COLO829 (cell line): Measurements from ENCODE around the gene TTC33.
"Not testable (repeated sequence)": the region's sequence is repeated elsewhere in the genome, so short reads cannot be mapped to it uniquely, and the experiment has no call there.

Source experiments
- DNase-seq: peaks from one replicate; pipeline ENCODE4 v3.0.0; 2012; ENCODE audit warnings: low spot score

TTC33 gene

DNA sequence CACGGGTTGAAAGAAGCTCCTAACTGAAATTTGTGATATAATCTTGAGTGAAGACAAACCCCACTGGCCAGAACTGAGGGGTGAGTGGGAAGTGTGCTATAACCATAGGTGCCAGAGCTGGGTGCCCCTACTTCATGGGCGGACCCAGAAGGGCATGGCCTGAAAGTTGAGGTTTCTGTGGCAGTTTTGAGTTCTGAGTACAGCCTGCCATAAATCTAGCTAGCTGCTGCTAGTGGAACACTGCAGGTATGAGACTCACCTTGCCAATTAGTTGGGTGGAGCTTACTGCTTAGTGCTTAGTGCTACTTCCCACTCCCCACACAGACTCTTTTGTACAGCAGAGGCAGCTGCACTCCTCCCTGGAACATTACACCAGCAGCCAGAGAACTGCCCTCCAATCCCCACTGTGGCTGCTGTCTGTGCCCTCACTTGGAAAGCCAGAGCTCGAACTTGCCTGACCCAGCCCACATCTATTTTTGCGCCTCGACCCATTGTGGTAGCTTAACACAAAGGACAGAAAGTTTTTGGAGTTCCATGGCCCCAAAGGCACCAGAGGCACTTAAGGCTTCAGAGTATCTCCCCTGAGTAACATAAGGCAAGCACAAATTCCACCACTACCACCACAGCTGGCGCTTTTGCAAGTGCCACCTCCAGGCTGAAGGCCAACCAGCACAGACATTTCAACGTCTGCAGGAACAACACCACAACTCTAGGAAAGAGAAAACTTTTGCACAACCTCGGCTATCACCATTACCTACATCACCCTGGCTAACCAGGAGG lies 103.1 kb downstream of the TTC33 start:
- no peak for DNase-seq

DNA sequence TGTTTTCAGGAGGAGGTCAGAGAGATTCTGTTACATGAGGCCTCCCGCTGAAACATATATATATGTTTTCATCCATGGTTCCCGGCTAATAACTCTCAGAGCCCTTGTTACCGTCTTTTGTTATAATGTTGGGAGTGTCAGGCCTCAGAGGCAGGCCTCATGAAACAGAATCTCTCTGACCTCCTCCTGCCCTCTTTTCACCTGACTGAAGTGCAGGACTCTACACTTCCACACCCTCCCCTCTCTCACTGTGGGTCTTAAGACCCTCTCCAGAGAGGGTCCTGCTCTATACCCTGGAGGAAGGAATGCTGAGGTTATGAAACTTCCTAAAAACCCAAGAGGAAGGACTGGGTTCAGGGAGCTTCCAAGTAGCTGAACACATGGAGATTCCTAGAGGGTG lies 104.6 kb downstream of the TTC33 start:
- no peak for DNase-seq

DNA sequence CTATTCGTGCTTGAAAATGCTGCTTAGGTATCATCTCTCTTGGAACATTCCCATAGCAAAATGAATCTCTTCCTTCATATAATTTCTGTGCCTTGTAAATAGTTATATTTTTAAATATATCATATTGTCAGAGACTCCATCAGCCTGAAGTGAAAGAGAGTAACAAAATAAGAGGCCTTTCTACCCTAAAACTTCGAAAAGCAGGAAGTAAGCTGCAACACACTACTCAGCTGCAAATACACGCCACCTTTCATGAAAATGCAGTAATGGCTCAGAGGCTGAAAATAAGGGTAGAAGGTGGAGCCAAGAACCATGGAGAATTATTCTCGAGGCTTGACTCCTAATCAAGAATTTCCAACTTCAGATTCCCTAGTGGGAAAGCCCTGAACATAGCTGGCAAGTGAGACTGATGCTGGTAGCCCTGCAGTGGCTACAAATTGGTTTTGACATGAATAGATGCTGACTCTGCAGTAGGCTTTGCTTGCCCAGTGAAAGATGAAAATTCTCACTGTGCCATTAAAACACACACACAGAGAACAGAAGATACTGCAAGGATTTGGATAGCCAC lies 106.2 kb downstream of the TTC33 start:
- DNase-seq = no peak

DNA sequence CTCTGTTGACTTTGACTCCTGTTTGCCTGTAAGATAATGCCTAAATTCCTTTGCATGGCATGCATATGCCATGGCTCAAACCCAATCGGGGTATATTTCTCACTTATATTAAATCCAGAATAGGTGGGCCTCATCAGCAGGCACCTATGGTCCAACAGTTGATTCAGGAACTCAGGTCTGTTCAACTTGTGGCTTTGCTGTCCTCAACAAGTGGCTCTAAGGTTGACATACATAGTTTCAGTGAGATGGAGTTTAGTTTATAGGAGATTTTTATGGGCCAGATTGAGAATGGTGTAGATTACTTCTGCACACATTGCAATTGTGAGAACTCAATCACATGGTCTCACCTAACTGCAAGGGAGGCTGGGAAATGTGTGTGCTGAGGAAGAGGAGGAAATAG lies 107.6 kb downstream of the TTC33 start:
- DNase-seq = no peak

DNA sequence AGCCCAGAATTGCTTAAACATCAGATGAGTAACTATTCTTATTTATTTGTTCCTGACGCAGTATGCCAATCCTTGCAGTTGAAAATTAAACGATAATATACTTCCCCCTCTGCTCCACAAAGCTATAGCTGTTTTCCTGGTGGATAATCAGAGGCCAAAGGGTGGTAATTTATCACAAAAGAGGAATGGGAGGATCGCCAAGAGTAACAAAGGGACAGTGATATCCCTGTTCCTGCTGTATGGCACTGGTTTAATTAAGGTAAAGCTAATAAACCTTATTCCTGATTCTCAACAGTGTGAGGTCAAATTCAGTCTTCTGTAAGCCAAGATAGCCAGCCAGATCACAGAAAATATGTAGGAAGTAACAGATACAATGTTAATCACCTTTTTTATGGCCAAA lies 109.5 kb downstream of the TTC33 start:
- no peak for DNase-seq

DNA sequence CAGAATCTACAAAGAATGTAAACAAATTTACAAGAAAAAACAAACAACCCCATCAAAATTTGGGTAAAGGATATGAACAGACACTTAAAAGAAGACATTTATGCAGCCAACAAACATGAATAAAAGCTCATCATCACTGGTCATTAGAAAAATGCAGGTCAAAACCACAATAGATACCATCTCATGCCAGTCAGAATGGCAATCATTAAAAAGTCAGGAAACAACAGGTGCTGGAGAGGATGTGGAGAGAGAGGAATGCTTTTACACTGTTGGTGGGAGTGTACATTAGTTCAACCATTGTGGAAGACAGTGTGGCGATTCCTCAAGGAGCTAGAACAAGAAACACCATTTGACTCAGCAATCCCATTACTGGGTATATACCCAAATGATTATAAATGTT lies 116.2 kb downstream of the TTC33 start:
- not testable (repeated sequence) for DNase-seq

DNA sequence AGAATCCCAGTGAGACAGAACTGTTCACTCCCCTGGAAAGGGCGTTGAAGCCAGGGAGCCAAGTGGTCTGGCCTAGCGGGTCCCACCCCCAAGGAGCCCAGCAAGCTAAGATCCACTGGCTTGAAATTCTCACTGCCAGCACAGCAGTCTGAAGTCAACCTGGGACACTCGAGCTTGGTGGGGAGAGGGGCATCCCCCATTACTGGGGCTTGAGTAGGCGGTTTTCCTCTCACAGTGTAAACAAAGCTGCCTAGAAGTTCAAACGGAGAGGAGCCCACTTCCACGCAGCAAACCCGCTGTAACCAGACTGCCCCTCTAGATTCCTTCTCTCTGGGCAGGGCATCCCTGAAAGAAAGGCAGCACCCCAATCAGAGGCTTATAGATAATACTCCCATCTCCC lies 121.2 kb downstream of the TTC33 start:
- no peak for DNase-seq

DNA sequence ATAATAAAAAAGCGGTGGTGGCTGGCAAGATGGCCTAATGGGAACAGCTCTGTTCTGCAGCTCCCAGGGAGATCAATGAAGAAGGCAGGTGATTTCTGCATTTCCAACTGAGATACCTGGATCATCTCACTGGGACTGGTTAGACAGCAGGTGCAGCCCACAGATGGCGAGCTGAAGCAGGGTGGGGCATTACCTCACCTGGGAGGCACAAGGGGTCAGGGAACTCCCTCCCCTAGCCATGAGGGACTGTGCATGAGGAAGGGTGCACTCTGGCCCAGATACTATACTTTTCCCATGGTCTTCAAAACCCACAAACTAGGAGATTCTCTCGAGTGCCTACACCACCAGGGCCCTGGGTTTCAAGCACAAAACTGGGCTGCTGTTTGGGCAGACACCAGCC lies 121.6 kb downstream of the TTC33 start:
- DNase-seq = no peak

DNA sequence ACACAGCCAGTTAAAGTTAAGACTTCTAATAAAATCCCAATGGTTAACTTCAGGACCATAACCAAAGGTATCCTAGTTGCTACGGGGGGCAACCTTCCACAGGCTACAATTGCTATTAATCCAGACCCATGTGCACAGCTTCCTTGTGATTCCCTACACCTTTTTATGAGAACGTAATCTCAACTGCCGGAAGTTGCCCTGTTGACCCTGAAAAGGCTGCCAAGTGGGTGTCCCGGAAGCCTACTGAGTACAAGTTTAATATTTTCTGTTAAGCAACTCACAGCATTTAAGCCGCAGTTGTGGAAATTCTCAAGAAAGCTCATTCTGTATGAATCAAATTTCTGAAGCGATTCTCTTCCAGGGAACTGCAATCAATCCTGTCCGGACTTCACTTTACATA lies 124.5 kb downstream of the TTC33 start:
- DNase-seq = no peak

DNA sequence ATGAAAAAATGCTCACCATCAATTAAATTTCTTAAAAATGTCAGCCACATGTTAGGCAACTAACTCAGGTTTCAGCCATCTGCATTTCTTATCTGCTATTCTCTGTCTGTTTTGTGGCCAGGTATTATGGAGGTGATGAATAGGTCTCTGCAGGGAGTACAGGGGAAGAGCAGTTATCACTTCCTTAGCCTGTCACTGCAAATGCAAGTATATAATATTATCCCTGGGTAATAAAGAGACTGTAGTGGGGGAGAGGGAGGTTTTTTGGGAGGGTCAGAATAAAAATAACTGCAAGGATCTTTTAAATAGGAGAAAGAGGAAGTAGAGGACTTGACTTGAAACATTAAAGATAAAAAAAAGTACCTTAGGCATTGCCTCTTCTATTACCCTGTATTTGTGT lies 125.6 kb downstream of the TTC33 start:
- no peak for DNase-seq

DNA sequence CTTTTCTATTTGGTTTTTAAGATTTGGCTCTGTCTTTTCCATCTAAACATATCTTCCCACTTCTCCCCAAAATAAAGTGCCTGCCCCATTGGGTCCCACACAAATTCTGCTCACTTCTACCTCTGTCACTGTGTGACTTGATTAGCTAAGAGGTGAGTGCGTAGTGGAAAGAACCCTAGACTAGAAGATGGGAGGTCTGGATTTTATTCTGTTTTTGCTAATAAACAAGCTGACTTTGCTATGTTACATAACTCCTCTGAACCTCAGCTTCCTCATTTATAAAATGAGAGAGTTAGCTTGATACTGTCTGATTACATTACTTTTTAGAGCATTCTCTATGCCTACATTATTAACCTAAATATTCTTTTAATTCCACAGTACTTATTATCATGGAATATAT lies 127.4 kb downstream of the TTC33 start:
- DNase-seq = no peak

DNA sequence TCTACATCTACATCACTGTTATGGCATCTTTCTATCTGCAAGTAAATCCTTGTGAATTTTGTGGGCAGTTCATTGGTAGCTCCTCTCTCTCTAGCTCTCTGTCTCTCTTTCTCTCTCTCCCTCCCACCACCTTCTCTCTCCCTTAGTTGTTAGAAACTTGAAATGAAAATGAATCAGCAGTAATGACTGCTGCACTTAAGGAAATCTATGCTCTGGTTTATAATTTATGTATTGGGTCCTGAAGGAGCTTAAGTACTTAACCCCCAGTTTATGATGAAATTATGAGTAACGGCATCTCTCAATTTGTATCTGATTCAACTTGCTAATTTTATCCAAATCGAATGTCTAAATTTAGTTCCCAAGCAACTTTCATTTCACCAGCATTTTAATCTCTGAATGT lies 128.1 kb downstream of the TTC33 start:
- no peak for DNase-seq

DNA sequence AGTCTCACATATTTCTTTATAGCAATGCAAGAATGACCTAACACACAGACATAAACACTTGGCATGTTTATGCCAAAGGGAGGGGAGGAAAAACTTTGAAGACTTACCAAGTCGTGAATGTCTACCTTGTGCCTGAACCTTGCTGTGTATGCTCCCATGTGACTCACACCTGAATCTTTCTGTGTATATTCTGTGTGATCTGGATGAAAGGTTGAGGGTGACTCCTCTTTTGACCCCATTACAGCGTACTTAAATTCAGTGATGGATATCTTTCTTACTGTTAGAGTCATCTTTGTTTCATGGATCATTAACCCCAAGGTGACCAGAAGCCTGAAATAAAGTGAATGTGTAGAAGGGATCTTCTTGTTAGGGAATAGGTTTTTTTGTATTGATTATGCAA lies 129.0 kb downstream of the TTC33 start:
- no peak for DNase-seq

DNA sequence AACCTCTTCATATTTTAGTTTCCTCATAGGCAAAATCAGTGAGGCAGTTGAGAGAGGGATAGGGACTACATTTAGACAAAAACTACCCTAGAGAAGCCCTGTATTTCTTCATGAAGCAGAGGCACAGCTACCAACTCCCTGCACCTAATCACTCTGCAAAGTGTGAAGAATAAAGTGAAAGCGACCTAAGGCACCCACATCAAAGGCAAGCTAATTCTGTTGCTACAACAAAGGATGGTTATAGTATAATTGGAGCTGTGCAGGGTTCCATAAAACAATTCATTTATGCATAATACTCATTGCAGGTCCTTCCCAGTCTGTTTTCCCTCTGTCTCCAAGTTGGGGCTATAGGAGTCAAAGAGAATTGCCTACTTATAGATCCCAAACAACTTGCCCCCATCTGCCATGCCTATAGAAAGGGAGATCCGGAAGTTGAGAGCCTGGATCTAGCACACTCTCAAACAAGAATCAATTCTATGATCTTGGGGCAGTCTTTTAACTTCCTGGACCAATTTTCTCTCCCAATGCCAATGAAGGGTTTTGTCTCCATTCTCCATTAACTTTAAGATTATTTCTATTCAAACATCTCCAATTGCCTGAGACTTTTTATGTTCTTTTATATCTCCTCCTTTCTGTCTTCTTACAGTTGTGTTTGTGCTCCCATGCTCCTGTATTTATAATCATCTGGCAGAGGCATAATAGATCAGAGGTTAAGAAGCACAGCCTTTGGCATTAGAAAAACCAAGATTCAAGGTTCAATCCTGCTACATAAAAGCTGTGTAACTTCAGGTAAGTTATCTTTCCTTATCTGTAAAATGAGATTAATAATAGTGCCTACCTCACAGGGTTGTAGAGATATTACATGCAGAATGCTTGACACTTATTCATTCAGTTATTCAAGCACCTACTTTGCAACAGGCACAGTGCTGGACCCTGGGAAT lies 132.0 kb downstream of the TTC33 start:
- DNase-seq = no peak

DNA sequence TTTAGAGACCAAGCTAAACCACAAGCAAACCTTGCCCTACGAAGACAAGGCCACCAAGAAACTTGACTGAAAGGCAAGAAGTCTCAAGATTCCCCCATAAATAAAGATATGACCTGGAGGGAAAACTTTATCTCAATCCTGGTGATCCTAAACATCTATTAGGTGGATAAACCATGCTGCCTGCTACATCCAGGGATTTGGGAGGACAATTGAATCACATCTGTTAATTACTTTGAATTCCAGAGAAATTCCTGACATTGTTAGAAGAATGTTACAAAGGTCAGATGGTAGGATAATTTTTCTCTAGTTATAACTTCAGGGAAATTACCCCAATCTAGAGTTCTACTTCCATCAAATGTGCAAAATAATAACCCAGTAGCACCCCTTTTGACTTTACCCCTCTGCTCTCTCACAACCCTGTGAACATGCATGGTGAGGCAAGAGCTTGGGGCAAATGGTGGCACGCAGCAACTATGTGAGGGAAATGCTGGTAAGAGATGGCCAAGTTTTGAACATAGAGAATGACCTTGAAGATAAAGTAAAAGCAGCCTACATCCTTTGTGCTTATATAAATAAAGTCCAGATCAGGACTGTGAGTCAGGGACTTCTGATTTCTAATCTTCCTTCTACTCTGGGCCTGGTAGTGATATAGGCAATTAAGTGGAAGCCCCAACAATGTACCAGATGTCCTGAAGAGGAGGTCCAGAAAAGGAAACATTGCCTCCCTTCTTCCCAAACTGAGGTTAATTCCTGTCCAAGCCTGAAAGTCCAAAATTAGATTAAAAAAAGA lies 133.1 kb downstream of the TTC33 start:
- DNase-seq = no peak

DNA sequence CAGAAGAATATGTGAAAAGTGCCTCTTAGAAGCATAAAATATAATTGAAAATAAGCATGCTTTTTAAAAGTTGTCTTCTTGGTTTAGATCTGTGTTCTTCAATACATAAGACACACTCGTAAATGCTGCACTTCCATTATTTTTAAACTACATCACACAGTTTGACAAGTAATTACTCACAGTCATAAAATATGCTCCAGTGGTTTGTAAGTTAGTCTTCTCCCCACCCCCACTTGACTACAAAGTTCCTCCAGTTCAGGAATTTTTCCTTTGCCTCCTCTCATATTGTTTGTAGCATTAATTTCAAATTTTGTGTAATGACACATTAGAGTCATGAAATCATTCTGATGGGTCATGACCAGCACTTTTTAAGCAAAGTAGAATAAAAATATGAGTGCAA lies 136.3 kb downstream of the TTC33 start:
- no peak for DNase-seq

DNA sequence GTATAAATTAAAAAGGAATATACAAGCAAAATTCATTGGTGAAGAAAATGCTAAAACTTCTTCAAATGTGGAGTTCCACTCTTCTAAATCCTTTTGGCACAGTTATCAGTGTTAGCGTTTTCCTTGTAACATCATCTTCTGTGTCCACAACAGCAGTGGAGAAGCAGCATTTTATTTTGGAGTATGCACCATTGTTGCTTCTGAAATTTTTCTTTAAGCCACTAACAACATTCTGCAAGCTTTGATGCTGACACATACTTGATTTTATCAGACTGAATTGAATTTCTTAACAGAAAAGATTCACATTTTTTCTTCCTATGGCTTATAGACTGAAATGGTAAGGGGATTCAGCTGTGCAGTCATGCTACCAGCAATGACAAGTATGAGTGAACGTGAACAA lies 136.8 kb downstream of the TTC33 start:
- DNase-seq = no peak

DNA sequence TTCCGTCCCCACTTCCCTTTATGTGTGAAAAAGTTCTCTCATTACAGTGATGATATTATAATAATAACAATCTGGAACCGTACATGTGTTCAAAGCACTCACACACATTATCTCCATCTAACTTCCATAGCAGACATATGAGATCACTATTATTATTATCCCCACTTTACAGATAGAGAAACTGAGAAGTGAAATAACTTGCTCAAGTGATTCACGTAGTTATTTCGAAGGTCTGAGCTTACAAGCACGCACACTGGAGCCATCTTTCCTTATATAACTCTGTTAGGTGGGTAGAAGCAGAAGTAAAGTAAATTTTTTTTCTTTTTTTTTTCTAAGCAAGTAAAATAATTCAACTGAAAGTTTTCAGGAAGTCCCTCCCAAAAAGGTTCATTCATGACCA lies 139.0 kb downstream of the TTC33 start:
- no peak for DNase-seq

DNA sequence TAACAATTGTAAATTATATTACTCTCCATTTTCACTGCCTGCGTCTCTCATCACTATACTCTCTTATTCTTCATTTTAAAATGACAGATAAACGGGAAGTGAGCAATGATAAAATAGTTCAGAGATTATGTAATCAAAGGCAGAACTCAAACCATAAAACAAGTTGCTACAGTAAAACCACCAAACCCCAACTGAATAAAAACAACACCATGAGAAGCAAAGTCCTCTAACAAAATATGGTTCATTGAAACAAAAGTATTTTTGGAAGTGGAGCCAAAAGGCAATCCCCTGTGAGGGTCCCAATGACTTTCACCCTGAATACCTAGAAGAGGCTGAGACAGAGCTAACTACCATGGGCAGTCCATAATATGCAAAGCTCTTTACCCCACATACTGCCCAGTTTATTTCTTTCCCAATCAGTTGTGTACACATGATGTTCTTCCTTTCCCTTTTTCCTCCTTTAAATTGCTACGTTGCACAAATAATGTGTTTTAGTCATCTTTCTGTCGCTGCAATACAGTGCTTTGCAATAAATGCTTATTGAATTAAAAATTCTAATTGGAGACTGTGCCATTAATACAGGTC lies 140.1 kb downstream of the TTC33 start:
- DNase-seq = no peak

DNA sequence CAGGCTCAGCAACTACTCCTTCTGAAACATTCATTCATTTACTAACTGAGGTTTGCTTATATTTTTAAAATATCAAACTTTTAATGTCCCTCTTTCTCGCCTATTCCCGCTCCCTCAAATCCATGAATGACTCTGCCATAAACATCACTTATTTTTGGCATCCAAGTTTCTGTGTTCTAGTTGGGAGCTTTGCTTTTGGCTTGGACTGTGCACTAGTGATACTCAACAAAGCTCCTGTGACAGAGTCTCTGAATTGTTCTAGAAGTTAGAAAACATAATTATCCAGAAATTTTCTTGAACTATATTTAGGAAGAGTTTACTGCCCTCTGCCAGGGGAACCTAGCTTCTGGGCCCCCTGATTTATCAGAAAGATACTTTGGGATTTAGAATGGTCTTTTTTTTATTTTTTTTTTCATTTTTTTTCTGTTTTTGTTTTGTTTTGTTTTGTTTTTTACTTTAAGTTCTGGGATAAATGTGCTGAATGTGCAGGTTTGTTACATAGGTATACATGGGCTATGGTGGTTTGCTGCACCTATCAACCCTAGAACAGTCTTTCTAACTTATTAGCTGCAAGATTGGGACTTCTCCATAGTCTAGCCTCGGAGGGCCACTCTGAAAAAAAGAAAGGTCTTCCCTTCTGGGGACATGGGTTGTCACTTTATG lies 140.7 kb downstream of the TTC33 start:
- no peak for DNase-seq

DNA sequence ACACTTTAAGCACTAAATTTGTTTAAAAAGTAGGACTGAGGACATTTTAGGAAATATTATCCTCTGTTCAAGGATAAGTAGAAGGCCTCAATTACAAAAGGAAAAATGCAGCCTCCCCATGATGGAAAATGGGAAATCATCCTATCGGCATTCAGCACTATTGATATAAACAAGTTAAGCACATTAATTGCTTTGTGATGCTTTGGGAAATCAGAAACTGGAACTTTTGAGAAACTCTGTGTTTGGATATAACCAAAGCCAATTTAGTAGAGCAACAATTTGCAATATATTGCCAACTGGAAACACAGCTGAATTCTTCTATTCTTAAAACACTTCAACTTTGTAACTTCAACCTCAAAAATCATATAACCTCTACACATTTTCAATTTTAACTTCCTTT lies 141.3 kb downstream of the TTC33 start:
- DNase-seq = no peak
